Measurements from ENCODE around the gene CDX1. TPM values are rescaled to one million over a fixed set of nuclear protein-coding genes. Genes with fewer than 3 reads are reported as not detected.

Gene CDX1
- polyA plus RNA-seq, 3 donors = not detected

- peaks cover 0 to 18% of the 10 kb centered on the region in 2 donors for H3K27me3 ChIP-seq (ENCODE audit: control insufficient read depth in 2 of 2, insufficient read depth in 2 of 2, low read length in 2 of 2)
- H3K4me3 Mint-ChIP-seq = peak overlapping the region in 1 of 2 donors; percentile 48
- peaks cover 8 to 11% of the 10 kb centered on the region in 2 donors for H3K4me1 ChIP-seq (ENCODE audit: control insufficient read depth in 1 of 2, insufficient read depth in 2 of 2, low read length in 2 of 2)
- TF ChIP-seq, protein P1, sequence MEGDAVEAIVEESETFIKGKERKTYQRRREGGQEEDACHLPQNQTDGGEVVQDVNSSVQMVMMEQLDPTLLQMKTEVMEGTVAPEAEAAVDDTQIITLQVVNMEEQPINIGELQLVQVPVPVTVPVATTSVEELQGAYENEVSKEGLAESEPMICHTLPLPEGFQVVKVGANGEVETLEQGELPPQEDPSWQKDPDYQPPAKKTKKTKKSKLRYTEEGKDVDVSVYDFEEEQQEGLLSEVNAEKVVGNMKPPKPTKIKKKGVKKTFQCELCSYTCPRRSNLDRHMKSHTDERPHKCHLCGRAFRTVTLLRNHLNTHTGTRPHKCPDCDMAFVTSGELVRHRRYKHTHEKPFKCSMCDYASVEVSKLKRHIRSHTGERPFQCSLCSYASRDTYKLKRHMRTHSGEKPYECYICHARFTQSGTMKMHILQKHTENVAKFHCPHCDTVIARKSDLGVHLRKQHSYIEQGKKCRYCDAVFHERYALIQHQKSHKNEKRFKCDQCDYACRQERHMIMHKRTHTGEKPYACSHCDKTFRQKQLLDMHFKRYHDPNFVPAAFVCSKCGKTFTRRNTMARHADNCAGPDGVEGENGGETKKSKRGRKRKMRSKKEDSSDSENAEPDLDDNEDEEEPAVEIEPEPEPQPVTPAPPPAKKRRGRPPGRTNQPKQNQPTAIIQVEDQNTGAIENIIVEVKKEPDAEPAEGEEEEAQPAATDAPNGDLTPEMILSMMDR (IDR thresholded peaks at IDR 0.05) = no peak
- no peak overlapping the region for H3K4me2 ChIP-seq (replicated peaks; ENCODE audit: extremely low read depth, low read length, poor library complexity, severe bottlenecking)
- peaks cover 0 to 2% (median 0%) of the 10 kb centered on the region in 7 donors for H3K9me3 Mint-ChIP-seq
- no peak for DNase-seq
- intact Hi-C loops (cut with micrococcal nuclease) = no loop called here
- peaks cover 26 to 33% (median 27%) of the 10 kb centered on the region in 3 donors for H3K27me3 Mint-ChIP-seq (ENCODE audit: low read depth in 3 of 3)
- H3K27ac ChIP-seq (ENCODE audit: low read depth in 1 of 2, low read length in 2 of 2) = no peak overlapping the region
- peak overlapping the region in 2 of 7 donors; percentile 36 to 65 for H3K27ac Mint-ChIP-seq
- no peaks in the 10 kb centered on the region for H4K20me1 ChIP-seq (ENCODE audit: insufficient read depth, low read length)
- 86% methylated on average over 2 of the region's 7 CpGs for WGBS (ENCODE audit: insufficient coverage)
- no peak overlapping the region for H3K4me3 ChIP-seq (replicated peaks in 1 of 3; ENCODE audit: low read depth in 2 of 3, low read length in 3 of 3)
- H3K36me3 Mint-ChIP-seq = peaks cover 0 to 3% of the 10 kb centered on the region in 2 donors
- H3K9me3 ChIP-seq (replicated peaks in 1 of 2; ENCODE audit: control insufficient read depth in 1 of 2, insufficient read depth in 1 of 2, low read length in 2 of 2) = no peaks in the 10 kb centered on the region
- no peaks in the 10 kb centered on the region for H3K36me3 ChIP-seq (replicated peaks in 1 of 2; ENCODE audit: control insufficient read depth in 1 of 2, insufficient read depth in 2 of 2, low read length in 2 of 2)
- no peak overlapping the region for H3K9ac ChIP-seq (ENCODE audit: insufficient read depth, low read length, poor library complexity, severe bottlenecking)
- no peaks in the 10 kb centered on the region for H3K79me2 ChIP-seq (ENCODE audit: insufficient read depth, low read length)
- no peak overlapping the region for H2AFZ ChIP-seq (ENCODE audit: insufficient read depth, low read depth, low read length, poor library complexity, severe bottlenecking)
- peaks cover 15% of the 10 kb centered on the region for H3K4me1 Mint-ChIP-seq
Measured at GRCh38 chr5:150154618-150155128, 11.9 kb upstream of the CDX1 start.

DNA sequence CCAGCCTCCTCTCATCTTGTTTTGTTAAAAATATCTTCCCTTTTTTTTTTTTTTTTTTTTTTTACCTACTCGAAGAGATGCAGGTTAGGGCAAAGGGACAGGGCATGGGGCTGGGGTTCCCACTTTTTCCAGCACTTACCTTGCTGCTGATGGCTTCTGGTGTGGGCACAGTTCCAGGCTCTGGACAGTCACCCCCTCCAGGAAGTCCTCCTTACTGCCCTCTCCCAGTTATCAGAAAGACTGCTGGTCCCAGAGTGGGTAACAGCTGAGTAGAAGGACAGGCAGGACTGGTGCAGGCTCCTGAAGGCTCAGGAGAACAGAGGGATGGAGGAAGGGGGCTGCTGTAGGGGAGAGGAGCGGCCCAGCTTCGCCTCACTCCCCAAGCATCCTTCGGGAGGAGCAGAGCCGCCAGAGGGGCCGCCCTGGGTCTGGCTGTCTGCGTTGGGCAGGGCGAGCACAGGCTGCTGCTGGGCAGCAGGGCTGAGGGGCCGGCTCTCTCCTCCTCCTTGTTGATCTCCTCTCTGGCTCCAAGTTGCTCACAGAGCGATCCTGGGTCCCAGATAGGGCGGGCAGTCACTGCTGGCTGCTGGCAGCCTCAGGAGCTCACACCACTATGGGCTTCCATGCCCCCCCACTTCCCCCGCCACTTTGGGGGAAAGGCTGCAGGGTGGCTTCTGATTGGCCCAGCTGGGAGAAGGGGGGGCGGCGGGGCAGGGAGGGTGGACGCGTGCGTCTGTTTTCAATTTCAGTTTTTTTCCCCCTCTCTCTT is 11.1 kb upstream of the CDX1 start, which contains the start of gene PDGFRB:
PDGFRB (minus strand) TSS at position 588 of the 769 bp plus-strand sequence. CDS start 18,798 bp downstream, outside the sequence.
- H3K4me1 Mint-ChIP-seq = peaks cover 15% of the 10 kb centered on the region
- WGBS (ENCODE audit: insufficient coverage) = 5% methylated on average over 7 of the region's 17 CpGs
- H3K27ac Mint-ChIP-seq = peak within 1 kb of the TSS in 5 of 7 donors; percentile 20 to 65 (median 47)
- TF ChIP-seq, protein P1 (IDR thresholded peaks at IDR 0.05) = no peak
- no peaks in the 10 kb centered on the region for H3K9me3 ChIP-seq (replicated peaks in 1 of 2; ENCODE audit: control insufficient read depth in 1 of 2, insufficient read depth in 1 of 2, low read length in 2 of 2)
- H3K4me3 Mint-ChIP-seq = peak within 1 kb of the TSS; percentile 79 to 93
- H3K27me3 ChIP-seq (ENCODE audit: control insufficient read depth in 2 of 2, insufficient read depth in 2 of 2, low read length in 2 of 2) = peaks cover 0 to 18% of the 10 kb centered on the region in 2 donors
- H3K9me3 Mint-ChIP-seq = peaks cover 0 to 2% (median 0%) of the 10 kb centered on the region in 7 donors
- H3K79me2 ChIP-seq (ENCODE audit: insufficient read depth, low read length) = no peaks in the 10 kb centered on the region
- no peak for DNase-seq
- intact Hi-C loops (cut with micrococcal nuclease) = no loop called here
- H3K9ac ChIP-seq (ENCODE audit: insufficient read depth, low read length, poor library complexity, severe bottlenecking) = peak within 1 kb of the TSS; percentile 6
- peaks cover 26 to 33% (median 27%) of the 10 kb centered on the region in 3 donors for H3K27me3 Mint-ChIP-seq (ENCODE audit: low read depth in 3 of 3)
- peaks cover 0 to 3% of the 10 kb centered on the region in 2 donors for H3K36me3 Mint-ChIP-seq
- H4K20me1 ChIP-seq (ENCODE audit: insufficient read depth, low read length) = no peaks in the 10 kb centered on the region
- no peak within 1 kb of the TSS for H3K27ac ChIP-seq (ENCODE audit: low read depth in 1 of 2, low read length in 2 of 2)
- H3K4me1 ChIP-seq (ENCODE audit: control insufficient read depth in 1 of 2, insufficient read depth in 2 of 2, low read length in 2 of 2) = peaks cover 8 to 11% of the 10 kb centered on the region in 2 donors
- no peaks in the 10 kb centered on the region for H3K36me3 ChIP-seq (replicated peaks in 1 of 2; ENCODE audit: control insufficient read depth in 1 of 2, insufficient read depth in 2 of 2, low read length in 2 of 2)
- peak within 1 kb of the TSS; percentile 59 for H3K4me2 ChIP-seq (replicated peaks; ENCODE audit: extremely low read depth, low read length, poor library complexity, severe bottlenecking)
- peak within 1 kb of the TSS in 2 of 3 experiments; percentile 3 to 56 for H3K4me3 ChIP-seq (replicated peaks in 1 of 3; ENCODE audit: low read depth in 2 of 3, low read length in 3 of 3)
- peak within 1 kb of the TSS; percentile 19 for H2AFZ ChIP-seq (ENCODE audit: insufficient read depth, low read depth, low read length, poor library complexity, severe bottlenecking)
